ENCODE results near the gene DCUN1D1.

GRCh38 chr3:182935803-182936202, 44.5 kb downstream of the DCUN1D1 start:
- TF ChIP-seq CTCF (conservative IDR thresholded peaks at IDR 0.05; ENCODE audit: low read depth, low read length) (no peak), EZH2 (IDR thresholded peaks at IDR 0.05; ENCODE audit: borderline replicate concordance, low read depth, low read length, poor library complexity, severe bottlenecking) (no peak)

Measured in A673 (cell line).